GM23338 (cell line): ENCODE measurements around the gene COA6. TPM values are rescaled to one million over a fixed set of nuclear protein-coding genes. Genes with fewer than 3 reads are reported as not detected.

Experiments used
- ATAC-seq: fragments of 200-7000 bp; cut with Tn5 transposase; 3 replicates; pipeline ENCODE4 v1.9.1; 2020
- DNase-seq: peaks from one replicate; pipeline ENCODE4 v3.0.0-alpha.2; 2015; ENCODE audit warnings: low spot score
- H2AFZ ChIP-seq: fragments of 200-600 bp; sonication (generic); 2 replicates; pipeline ENCODE4 v1.8.0; 2016; ENCODE audit warnings: antibody characterized with exemption, mild to moderate bottlenecking, moderate library complexity
- H3F3A ChIP-seq: fragments of 200-600 bp; sonication (generic); replicated peaks from 2 replicates; pipeline ENCODE4 v1.8.0; 2017; ENCODE audit warnings: antibody characterized with exemption, mixed run types, low read depth
- H3K27ac ChIP-seq: fragments of 200-600 bp; sonication (generic); 2 replicates; pipeline ENCODE4 v1.6.1; 2016; ENCODE audit warnings: low read depth
- H3K27me3 ChIP-seq: fragments of 200-600 bp; sonication (generic); 2 replicates; pipeline ENCODE4 v1.8.0; 2016; ENCODE audit warnings: mild to moderate bottlenecking, mixed run types, moderate library complexity; ENCODE audit not compliant: insufficient read depth
- H3K36me3 ChIP-seq: fragments of 200-600 bp; sonication (generic); 2 replicates; pipeline ENCODE4 v1.8.0; 2016; ENCODE audit warnings: mild to moderate bottlenecking; ENCODE audit not compliant: insufficient read depth
- H3K4me1 ChIP-seq: fragments of 200-600 bp; sonication (generic); 2 replicates; pipeline ENCODE4 v1.8.0; 2016; ENCODE audit warnings: mild to moderate bottlenecking, moderate library complexity; ENCODE audit not compliant: insufficient read depth
- H3K4me2 ChIP-seq: fragments of 200-600 bp; sonication (generic); 2 replicates; pipeline ENCODE4 v1.7.1; 2017; ENCODE audit warnings: mixed run types
- H3K4me3 ChIP-seq: fragments of 200-600 bp; sonication (generic); 2 replicates; pipeline ENCODE4 v1.6.1; 2016; ENCODE audit warnings: mixed run types
- H3K79me2 ChIP-seq: fragments of 200-600 bp; sonication (generic); replicated peaks from 2 replicates; pipeline ENCODE4 v1.8.0; 2017; ENCODE audit warnings: mild to moderate bottlenecking; ENCODE audit not compliant: insufficient read depth
- H3K9me2 ChIP-seq: fragments of 200-600 bp; sonication (generic); 2 replicates; pipeline ENCODE4 v1.8.0; 2017; ENCODE audit not compliant: insufficient read depth
- H4K20me1 ChIP-seq: fragments of 200-600 bp; sonication (generic); replicated peaks from 2 replicates; pipeline ENCODE4 v1.8.0; 2017; ENCODE audit warnings: mild to moderate bottlenecking; ENCODE audit not compliant: insufficient read depth
- H3K27ac Mint-ChIP-seq: 2 replicates; pipeline ENCODE4 v1.8.0; 2020; ENCODE audit warnings: inconsistent platforms, mild to moderate bottlenecking, moderate library complexity, mixed read lengths
- H3K27me3 Mint-ChIP-seq: 3 replicates; pipeline ENCODE4 v1.8.0; 2022; ENCODE audit warnings: low read depth, mild to moderate bottlenecking, moderate library complexity, mixed read lengths, inconsistent platforms; ENCODE audit not compliant: insufficient read depth, poor library complexity
- H3K36me3 Mint-ChIP-seq: 3 replicates; pipeline ENCODE4 v1.8.0; 2021; ENCODE audit warnings: low read depth, mild to moderate bottlenecking, inconsistent platforms, moderate library complexity, mixed read lengths
- H3K4me1 Mint-ChIP-seq: 3 replicates; pipeline ENCODE4 v1.8.0; 2020; ENCODE audit warnings: mild to moderate bottlenecking, inconsistent platforms, mixed read lengths
- H3K4me3 Mint-ChIP-seq: 3 replicates; pipeline ENCODE4 v1.8.0; 2021; ENCODE audit warnings: moderate library complexity, mild to moderate bottlenecking, inconsistent platforms, mixed read lengths
- H3K9me3 Mint-ChIP-seq: 3 replicates; pipeline ENCODE4 v1.8.0; 2020; ENCODE audit warnings: moderate library complexity, mild to moderate bottlenecking, inconsistent platforms, mixed read lengths
- CTCF ChIP-seq, 2 experiments: fragments of 200-600 bp in 1 of 2; sonication (generic) in 1 of 2; conservative IDR thresholded peaks; 2 replicates each; pipeline versions ENCODE4 v1.5.1 to v1.6.1; 2016 to 2017; ENCODE audit warnings: antibody characterized with exemption in 2 of 2, low read depth in 2 of 2, mild to moderate bottlenecking in 2 of 2, moderate library complexity in 1 of 2
- EZH2phosphoT487 ChIP-seq: fragments of 200-600 bp; sonication (generic); IDR thresholded peaks from one replicate; pipeline ENCODE4 v1.8.1; 2018; ENCODE audit warnings: antibody characterized with exemption; ENCODE audit not compliant: unreplicated experiment
- NANOG ChIP-seq: IDR thresholded peaks from 2 replicates; pipeline ENCODE4 v1.6.1; 2016; ENCODE audit warnings: antibody characterized with exemption, borderline replicate concordance
- POLR2AphosphoS5 ChIP-seq: IDR thresholded peaks from 2 replicates; pipeline ENCODE4 v1.6.1; 2016; ENCODE audit warnings: antibody characterized with exemption, low read depth
- STAT1 ChIP-seq: IDR thresholded peaks from one replicate; pipeline ENCODE4 v1.6.1; 2016; ENCODE audit warnings: antibody characterized with exemption; ENCODE audit not compliant: unreplicated experiment
- ZNF114 ChIP-seq: fragments of 250-450 bp; sonication (Bioruptor Pico); IDR thresholded peaks from 2 replicates; pipeline ENCODE4 v1.5.0; 2020; ENCODE audit warnings: mild to moderate bottlenecking, moderate library complexity
- ZNF331 ChIP-seq: fragments of 250-450 bp; sonication (Bioruptor Pico); IDR thresholded peaks from 2 replicates; pipeline ENCODE4 v1.5.0; 2020; ENCODE audit warnings: low read depth, mild to moderate bottlenecking, moderate library complexity
- ZNF462 ChIP-seq: fragments of 250-450 bp; sonication (Bioruptor Pico); IDR thresholded peaks from 2 replicates; pipeline ENCODE4 v1.5.0; 2020; ENCODE audit warnings: mild to moderate bottlenecking, moderate library complexity
- polyA plus RNA-seq: library from polyadenylated mRNA; unstranded; fragments of >200 nt; fragmentation: Nextera tagmentation; extraction: Ambion mirVana; gene quantifications from 2 replicates; pipeline ENCODE4 v1.2.1, GENCODE V29; 2016
- total RNA-seq: library from RNA; depleted of rRNA; stranded (reverse); fragments of >200 nt; shearing (Covaris generic); gene quantifications from 2 replicates; pipeline ENCODE4 v1.2.3, GENCODE V29; 2014
- TF ChIP-seq, protein P1 (sequence below): IDR thresholded peaks from 2 replicates; pipeline ENCODE4 v1.6.1; 2016; ENCODE audit warnings: antibody characterized with exemption

Gene COA6
- total and polyA plus RNA-seq, 2 experiments from 2014 or later, result 20.7 to 156 TPM

GRCh38 chr1:234368320-234369032, 4.8 kb upstream of the COA6 start:
- Histone ChIP-seq H3F3A (no peaks in the 10 kb centered on the region), H3K9me2 (no peaks in the 10 kb centered on the region)
- no peaks in the 10 kb centered on the region for H3K9me3 Mint-ChIP-seq

GRCh38 chr1:234369033-234369430, 4.2 kb upstream of the COA6 start:
- peaks cover 3% of the 10 kb centered on the region; the same call in 1 of the 3 replicates for H3K4me1 Mint-ChIP-seq
- Histone ChIP-seq H3K4me2 (no peak overlapping the region), H3K36me3 (no peaks in the 10 kb centered on the region), H3K27me3 (no peaks in the 10 kb centered on the region), H3K79me2 (peaks cover 7% of the 10 kb centered on the region), H4K20me1 (no peaks in the 10 kb centered on the region), H3K9me2 (no peaks in the 10 kb centered on the region), H3K4me3 (no peak overlapping the region), H3K4me1 (0 out of 2 replicates have a peak, but pooled peaks cover under 1% of the 10 kb centered on the region), H3K27ac (no peak overlapping the region), H2AFZ (peak overlapping the region; percentile 59; the same call in 1 of the 2 replicates), H3F3A (no peaks in the 10 kb centered on the region)
- no peaks in the 10 kb centered on the region for H3K9me3 Mint-ChIP-seq
- ATAC-seq (no peak), DNase-seq (no peak)
- no peaks in the 10 kb centered on the region; the same call in 2 of the 3 replicates for H3K36me3 Mint-ChIP-seq
- H3K4me3 Mint-ChIP-seq, result no peak overlapping the region
- H3K27ac Mint-ChIP-seq, result no peak overlapping the region
- H3K27me3 Mint-ChIP-seq, result peaks cover 4% of the 10 kb centered on the region
- TF ChIP-seq STAT1, result no peak
- TF ChIP-seq ZNF331 (CRISPR knock-in tag), result no peak
- no peak for TF ChIP-seq NANOG
- TF ChIP-seq, protein P1, sequence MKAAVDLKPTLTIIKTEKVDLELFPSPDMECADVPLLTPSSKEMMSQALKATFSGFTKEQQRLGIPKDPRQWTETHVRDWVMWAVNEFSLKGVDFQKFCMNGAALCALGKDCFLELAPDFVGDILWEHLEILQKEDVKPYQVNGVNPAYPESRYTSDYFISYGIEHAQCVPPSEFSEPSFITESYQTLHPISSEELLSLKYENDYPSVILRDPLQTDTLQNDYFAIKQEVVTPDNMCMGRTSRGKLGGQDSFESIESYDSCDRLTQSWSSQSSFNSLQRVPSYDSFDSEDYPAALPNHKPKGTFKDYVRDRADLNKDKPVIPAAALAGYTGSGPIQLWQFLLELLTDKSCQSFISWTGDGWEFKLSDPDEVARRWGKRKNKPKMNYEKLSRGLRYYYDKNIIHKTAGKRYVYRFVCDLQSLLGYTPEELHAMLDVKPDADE, result no peak
- TF ChIP-seq ZNF462 (CRISPR knock-in tag), result no peak
- no peak for TF ChIP-seq ZNF114
- TF ChIP-seq POLR2AphosphoS5, result no peak

More at GRCh38 chr1:234368320-234369032, 4.8 kb upstream of the COA6 start:
- Mint-ChIP-seq H3K27me3 (peaks cover 4% of the 10 kb centered on the region), H3K36me3 (no peaks in the 10 kb centered on the region; the same call in 2 of the 3 replicates), H3K4me1 (peaks cover 3% of the 10 kb centered on the region; the same call in 1 of the 3 replicates), H3K27ac (no peak overlapping the region), H3K4me3 (no peak overlapping the region)
- Histone ChIP-seq H3K27me3 (no peaks in the 10 kb centered on the region), H3K27ac (no peak overlapping the region), H4K20me1 (no peaks in the 10 kb centered on the region), H3K4me1 (no peaks in the 10 kb centered on the region), H3K36me3 (no peaks in the 10 kb centered on the region), H3K79me2 (0 out of 2 replicates have a peak, but pooled peaks cover 3% of the 10 kb centered on the region), H3K4me3 (no peak overlapping the region), H3K4me2 (no peak overlapping the region), H2AFZ (peak overlapping the region; percentile 59; the same call in 1 of the 2 replicates)
- no peak for TF ChIP-seq EZH2phosphoT487
- peak in 1 of 2 experiments; percentile 13; a peak in 1 of 4 replicates for TF ChIP-seq CTCF (conservative IDR thresholded peaks at IDR 0.05; ENCODE audit: low read depth in 2 of 2)
- no peak for TF ChIP-seq ZNF114
- ATAC-seq (no peak), DNase-seq (no peak)
